HG02938 (cell line): ENCODE results near the gene MYOZ1.
"Not testable (repeated sequence)": the region's sequence is repeated elsewhere in the genome, so short reads cannot be mapped to it uniquely, and the experiment has no call there.

Experiments used
- ATAC-seq: cut with Tn5 transposase; IDR thresholded peaks from one replicate; pipeline ENCODE4 v1.9.1; 2021; ENCODE audit warnings: mild to moderate bottlenecking, moderate library complexity; ENCODE audit not compliant: unreplicated experiment

Gene MYOZ1

GRCh38 chr10:73647875-73648651 lies 6.8 kb upstream of the MYOZ1 start:
- ATAC-seq = no peak

- no peak for ATAC-seq
Measured at GRCh38 chr10:73647211-73647874, 6.1 kb upstream of the MYOZ1 start.

- ATAC-seq = no peak
Measured at GRCh38 chr10:73646598-73647041, 5.3 kb upstream of the MYOZ1 start.

DNA sequence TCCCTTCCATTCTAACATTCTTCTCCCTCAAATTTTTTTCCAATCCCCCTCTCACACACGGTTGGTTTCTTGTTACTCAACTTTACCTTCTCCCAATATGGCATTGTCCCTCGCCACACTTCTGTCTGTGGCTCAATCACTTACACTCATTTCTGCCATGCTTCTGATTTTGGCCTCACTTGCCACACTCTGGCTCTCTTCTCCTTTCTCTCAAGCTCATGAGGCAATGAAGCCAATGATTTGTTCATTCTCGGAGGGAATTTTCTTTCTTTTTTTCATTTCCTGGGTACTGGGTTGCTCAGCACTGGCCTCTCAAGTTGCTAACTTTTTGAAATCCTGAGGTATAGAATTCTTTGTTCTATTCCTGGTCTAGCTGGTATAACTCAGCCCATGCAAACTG lies 4.0 kb upstream of the MYOZ1 start:
- ATAC-seq = no peak

- no peak for ATAC-seq
Measured at GRCh38 chr10:73644767-73645166, 3.5 kb upstream of the MYOZ1 start.

GRCh38 chr10:73644015-73644743 lies 2.9 kb upstream of the MYOZ1 start:
- ATAC-seq = no peak

DNA sequence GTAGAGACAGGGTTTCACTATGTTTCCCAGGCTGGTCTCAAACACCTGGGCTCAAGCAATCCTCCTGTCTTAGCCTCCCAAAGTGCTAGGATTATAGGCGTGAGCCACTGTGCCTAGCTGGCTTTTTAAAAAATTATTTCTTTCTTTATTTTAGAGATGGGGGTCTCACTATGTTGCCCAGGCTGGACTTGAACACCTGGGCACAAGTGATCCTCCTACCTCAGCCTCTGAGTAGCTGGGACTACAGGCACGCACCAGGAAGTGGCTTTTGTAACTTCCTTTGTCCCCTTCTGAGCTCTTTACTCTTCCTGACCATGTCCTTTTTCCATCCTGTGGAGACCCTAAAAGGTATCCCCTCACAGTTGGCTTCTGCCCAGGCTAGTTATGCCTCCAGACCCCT lies 2.1 kb upstream of the MYOZ1 start:
- ATAC-seq = no peak

DNA sequence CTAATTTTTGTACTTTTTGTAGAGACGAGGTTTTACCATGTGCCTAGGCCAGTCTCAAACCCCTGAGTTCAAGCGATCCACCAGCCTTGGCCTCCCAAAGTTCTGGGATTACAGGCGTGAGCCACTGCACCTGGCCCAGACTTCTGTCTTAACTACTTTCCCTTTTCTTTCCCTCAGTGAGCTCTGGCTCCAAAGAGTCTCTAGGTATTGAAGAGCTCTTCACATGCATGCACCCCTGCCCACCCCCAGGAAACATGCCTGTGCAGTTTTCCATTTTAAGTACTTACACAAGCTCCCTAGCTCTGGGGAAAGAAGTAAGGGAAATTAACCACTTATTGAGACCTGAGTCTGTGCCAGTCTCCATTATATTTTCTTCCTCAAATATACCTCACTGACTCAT lies 2.0 kb downstream of the MYOZ1 start:
- no peak for ATAC-seq

DNA sequence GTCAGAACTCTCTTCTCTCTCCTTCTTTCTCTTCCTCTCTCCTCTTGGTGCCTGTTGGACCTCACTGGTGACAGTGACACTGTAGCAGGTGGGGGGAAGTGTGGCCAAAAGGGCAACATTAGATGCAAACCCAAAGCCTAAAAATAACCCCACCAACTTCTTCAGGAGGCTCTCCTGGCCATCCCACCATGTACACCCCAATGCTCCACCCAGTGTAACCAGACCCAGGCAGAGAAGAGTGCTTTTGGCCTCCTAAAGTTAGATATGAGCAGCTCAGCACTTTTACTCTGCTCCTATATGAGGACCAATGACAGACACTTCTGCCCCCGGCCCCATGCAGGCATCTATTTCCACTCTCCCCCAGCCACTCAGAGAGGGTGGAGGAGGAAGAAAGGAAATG lies 5.5 kb downstream of the MYOZ1 start:
- ATAC-seq = no peak

DNA sequence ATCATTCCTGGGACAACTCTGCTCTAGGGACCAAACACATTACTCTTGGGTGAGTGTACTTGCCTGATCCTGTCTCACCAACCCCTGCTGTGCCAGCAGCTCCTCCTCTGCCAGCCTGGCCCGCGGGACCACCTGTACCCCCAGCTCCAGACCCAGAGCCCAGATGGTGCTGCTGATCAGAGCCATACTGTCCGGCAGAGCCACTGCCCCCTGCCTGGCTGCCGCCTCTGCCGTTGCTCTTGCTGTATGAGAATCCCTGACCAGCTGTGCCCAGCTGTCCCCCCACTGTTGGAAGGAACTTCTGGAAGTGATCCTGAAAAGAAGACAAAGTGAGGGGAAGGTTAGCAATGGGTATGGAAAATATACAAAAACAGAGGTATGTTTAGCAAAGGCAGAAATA lies 6.9 kb downstream of the MYOZ1 start:
- ATAC-seq = no peak

DNA sequence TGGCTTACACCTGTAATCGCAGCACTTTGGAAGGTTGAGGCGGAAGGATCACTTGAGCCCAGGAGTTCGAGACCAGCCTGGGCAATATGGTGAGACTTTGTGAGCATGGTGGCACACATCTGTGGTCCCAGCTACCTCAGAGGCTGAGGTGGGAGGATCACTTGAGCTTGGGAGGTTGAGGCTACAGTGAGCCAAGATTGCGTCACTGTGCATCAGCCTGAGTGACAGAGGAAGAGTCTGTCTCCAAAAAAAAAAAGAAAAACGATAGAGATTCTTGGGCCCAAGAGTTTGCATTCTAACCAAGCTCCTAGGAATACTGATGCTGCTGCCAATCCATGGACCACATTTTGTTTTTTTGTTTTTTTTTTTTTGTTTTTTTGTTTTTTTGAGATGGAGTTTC lies 12.1 kb downstream of the MYOZ1 start:
- ATAC-seq = no peak

- no peak for ATAC-seq
Measured at GRCh38 chr10:73628405-73628804, 12.9 kb downstream of the MYOZ1 start.

DNA sequence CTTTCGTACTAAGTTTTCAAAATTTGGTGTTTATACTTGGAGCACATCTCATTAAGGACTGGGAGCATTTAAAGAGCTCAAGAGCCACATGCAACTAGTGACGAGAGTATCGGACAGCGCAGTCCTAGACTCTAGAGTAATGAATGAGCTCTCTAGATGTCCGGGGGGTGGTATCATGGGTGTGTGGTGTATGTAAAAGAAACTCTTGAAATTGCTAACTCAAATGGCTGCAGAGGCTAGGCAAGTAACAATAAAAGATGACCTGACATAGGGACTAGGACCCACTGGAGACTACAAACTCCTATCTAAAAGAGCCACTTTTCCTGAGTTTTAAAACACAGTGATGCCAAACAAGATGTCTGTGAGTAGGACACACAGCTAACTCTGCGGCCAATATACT lies 14.0 kb downstream of the MYOZ1 start:
- no peak for ATAC-seq

DNA sequence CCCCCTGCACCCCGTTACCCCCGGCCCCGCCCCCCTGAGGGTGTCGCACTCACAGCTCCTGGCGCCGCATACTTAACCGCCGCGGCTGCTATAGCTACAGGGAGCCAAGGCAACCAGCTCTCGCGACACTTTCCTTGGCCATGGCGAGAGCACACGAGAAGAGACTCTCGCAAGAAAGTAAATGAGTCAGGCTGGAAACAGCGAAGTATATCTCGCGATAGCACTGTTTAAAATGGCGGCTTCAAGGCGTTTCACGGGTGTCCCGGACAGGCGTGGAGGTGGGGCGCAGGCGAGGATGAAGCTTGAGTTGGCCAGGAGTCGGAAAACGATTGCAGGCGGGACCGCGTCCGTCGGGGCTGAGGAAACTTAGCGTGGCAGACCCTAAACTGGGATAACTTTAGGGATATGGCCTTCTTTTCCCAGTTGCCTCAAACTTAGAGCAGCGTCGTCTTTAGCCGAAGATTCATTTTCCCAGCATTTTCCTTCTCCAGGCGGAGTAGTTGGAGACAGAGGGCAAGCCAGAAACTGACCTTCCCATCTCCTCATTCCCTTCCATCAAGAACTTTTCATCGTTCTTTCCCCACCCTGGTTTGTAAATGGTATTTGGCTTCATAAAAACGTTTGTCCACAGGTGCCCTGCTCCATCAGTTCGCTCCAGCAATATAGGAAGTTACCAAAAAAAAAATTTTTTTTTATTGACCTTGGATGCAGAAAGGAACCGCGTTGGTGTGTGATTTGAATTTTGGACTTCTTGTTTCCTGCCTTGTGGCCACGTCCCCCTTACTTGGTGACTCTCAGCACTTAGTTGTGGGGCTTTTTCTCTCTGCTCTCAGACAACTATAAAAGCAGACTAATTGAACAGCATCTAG lies 15.2 kb downstream of the MYOZ1 start:
- ATAC-seq = peak; percentile 93

- ATAC-seq = peak; percentile 46
Measured at GRCh38 chr10:73625004-73625883, 16.0 kb downstream of the MYOZ1 start.

- ATAC-seq = no peak
Measured at GRCh38 chr10:73623056-73623455, 18.2 kb downstream of the MYOZ1 start.

DNA sequence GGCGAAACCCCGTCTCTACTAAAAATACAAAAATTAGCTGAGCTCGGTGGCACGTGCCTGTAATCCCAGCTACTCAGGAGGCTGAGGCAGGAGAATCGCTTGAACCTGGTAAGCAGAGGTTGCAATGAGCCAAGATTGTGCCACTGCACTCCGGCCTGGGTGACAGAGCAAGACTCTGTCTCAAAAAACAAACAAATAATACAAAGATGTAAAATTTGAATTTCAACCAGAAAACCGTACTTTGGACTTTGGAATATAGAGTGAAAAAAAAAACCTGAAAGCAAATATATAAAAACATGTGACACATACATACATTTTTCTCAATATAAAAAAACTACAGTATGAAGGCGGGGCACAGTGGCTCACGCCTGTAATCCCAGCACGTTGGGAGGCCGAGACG lies 20.3 kb downstream of the MYOZ1 start:
- not testable (repeated sequence) for ATAC-seq

DNA sequence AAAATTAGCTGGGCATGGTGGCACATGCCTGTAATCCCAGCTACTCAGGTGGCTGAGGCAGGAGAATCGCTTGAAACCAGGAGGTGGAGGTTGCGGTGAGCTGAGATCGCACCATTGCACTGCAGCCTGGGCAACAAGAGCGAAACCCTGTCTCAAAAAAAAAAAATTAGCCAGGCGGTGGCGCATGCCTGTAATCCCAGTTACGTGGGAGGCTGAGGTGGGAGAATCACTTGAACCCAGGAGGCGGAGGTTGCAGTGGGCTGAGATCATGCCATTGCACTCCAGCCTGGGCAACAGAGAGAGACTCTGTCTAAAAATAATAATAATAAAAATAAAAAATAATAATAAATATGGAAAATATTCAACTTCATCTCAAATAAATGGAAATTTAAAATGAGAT lies 24.1 kb downstream of the MYOZ1 start:
- ATAC-seq = not testable (repeated sequence)

GRCh38 chr10:73614720-73615119 lies 26.6 kb downstream of the MYOZ1 start:
- ATAC-seq = no peak

DNA sequence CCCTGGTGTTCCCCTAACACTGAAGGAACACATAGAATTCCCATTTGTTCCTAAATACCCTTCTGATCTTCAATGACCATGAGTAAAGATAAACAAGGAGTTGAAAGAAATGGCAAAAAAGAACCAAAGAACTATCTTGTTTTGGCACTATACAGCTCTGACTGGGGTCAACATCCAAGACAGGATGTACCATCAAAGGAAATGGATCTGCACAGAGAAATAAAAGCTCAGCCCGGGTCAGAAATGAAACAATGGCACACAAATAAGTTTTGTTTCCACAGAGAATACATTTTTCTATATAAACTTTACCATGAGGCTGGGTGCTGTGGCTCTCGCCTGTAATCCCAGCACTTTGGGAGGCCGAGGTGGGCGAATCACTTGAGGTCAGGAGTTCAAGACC lies 32.2 kb downstream of the MYOZ1 start:
- ATAC-seq = no peak
